SU-DHL-6 (cell line): Measurements from ENCODE around the gene PPARG.

Experiments used
- CTCF ChIP-seq: fragments of 200-600 bp; sonication (generic); IDR thresholded peaks from one replicate; pipeline ENCODE4 v1.5.1; 2017; ENCODE audit warnings: antibody characterized with exemption, mild to moderate bottlenecking, low read length, moderate library complexity; ENCODE audit not compliant: insufficient read depth, poor library complexity, severe bottlenecking
- EZH2phosphoT487 ChIP-seq: fragments of 200-600 bp; sonication (generic), shearing (Covaris generic); conservative IDR thresholded peaks from 2 replicates; pipeline ENCODE4 v1.6.1; 2018; ENCODE audit warnings: mild to moderate bottlenecking, antibody characterized with exemption, low read length, moderate library complexity, mixed read lengths

GRCh38 chr3:12318758-12319621, 30.1 kb downstream of the PPARG start:
- TF ChIP-seq CTCF (no peak), EZH2phosphoT487 (no peak)
